KMS-11 (cell line): ENCODE data around the gene SMIM9.

ENCODE experiments used
- H2AFZ ChIP-seq: fragments of 200-600 bp; sonication (generic); 2 replicates; pipeline ENCODE4 v1.6.1; 2016; ENCODE audit warnings: antibody characterized with exemption, mixed run types, low read depth
- H3K27ac ChIP-seq: fragments of 200-600 bp; sonication (generic); 2 replicates; pipeline ENCODE4 v1.6.1; 2016; ENCODE audit warnings: mild to moderate bottlenecking, mixed run types
- H3K27me3 ChIP-seq: fragments of 200-600 bp; sonication (generic); 2 replicates; pipeline ENCODE4 v1.6.1; 2017; ENCODE audit warnings: mild to moderate bottlenecking, low read depth, mixed run types, moderate library complexity; ENCODE audit not compliant: insufficient read depth
- H3K36me3 ChIP-seq: fragments of 200-600 bp; sonication (generic); 2 replicates; pipeline ENCODE4 v1.6.1; 2017; ENCODE audit warnings: mild to moderate bottlenecking, mixed run types; ENCODE audit not compliant: insufficient read depth
- H3K4me1 ChIP-seq: fragments of 200-600 bp; sonication (generic); 2 replicates; pipeline ENCODE4 v1.6.1; 2016; ENCODE audit warnings: mild to moderate bottlenecking, low read depth, mixed run types; ENCODE audit not compliant: poor library complexity, severe bottlenecking
- H3K4me2 ChIP-seq: fragments of 200-600 bp; sonication (generic); 2 replicates; pipeline ENCODE4 v1.7.0; 2016; ENCODE audit warnings: mild to moderate bottlenecking, mixed run types
- H3K4me3 ChIP-seq: fragments of 200-600 bp; sonication (generic); IDR thresholded peaks from 2 replicates; pipeline ENCODE4 v1.6.1; 2017; ENCODE audit warnings: low read depth, low read length, mixed read lengths; ENCODE audit not compliant: insufficient read depth
- H3K79me2 ChIP-seq: fragments of 200-600 bp; sonication (generic); 2 replicates; pipeline ENCODE4 v1.6.1; 2016; ENCODE audit warnings: low read depth, mixed run types; ENCODE audit not compliant: insufficient read depth
- H3K9ac ChIP-seq: fragments of 200-600 bp; sonication (generic); 2 replicates; pipeline ENCODE4 v1.6.1; 2016; ENCODE audit warnings: mild to moderate bottlenecking, mixed run types
- H4K20me1 ChIP-seq: fragments of 200-600 bp; sonication (generic); 2 replicates; pipeline ENCODE4 v1.6.1; 2016; ENCODE audit warnings: mild to moderate bottlenecking, mixed run types; ENCODE audit not compliant: insufficient read depth
- CTCF ChIP-seq: fragments of 200-600 bp; sonication (generic); conservative IDR thresholded peaks from 2 replicates; pipeline ENCODE4 v1.6.1; 2017; ENCODE audit warnings: low read depth, mild to moderate bottlenecking, antibody characterized with exemption, low read length, moderate library complexity, mixed read lengths

SMIM9 gene

GRCh38 chrX:154791939-154792338, 42.5 kb downstream of the SMIM9 start:
- Histone ChIP-seq H3K79me2 (no peaks in the 10 kb centered on the region), H3K4me3 (no peak overlapping the region), H2AFZ (no peak overlapping the region), H3K4me1 (no peaks in the 10 kb centered on the region), H3K27ac (no peak overlapping the region), H3K4me2 (no peak overlapping the region), H4K20me1 (no peaks in the 10 kb centered on the region), H3K27me3 (no peaks in the 10 kb centered on the region), H3K36me3 (no peaks in the 10 kb centered on the region), H3K9ac (no peak overlapping the region)
- no peak for TF ChIP-seq CTCF

GRCh38 chrX:154791467-154791866, 43.0 kb downstream of the SMIM9 start:
- H3K79me2 ChIP-seq, result no peaks in the 10 kb centered on the region
- H4K20me1 ChIP-seq, result no peaks in the 10 kb centered on the region
- no peaks in the 10 kb centered on the region for H3K36me3 ChIP-seq
- no peak overlapping the region for H2AFZ ChIP-seq
- no peak overlapping the region for H3K9ac ChIP-seq
- TF ChIP-seq CTCF, result no peak
- H3K4me3 ChIP-seq, result no peak overlapping the region
- H3K27ac ChIP-seq, result no peak overlapping the region
- no peaks in the 10 kb centered on the region for H3K4me1 ChIP-seq
- no peak overlapping the region for H3K4me2 ChIP-seq
- H3K27me3 ChIP-seq, result no peaks in the 10 kb centered on the region

- no peaks in the 10 kb centered on the region for H3K27me3 ChIP-seq
- H3K27ac ChIP-seq, result no peak overlapping the region
- H3K4me3 ChIP-seq, result no peak overlapping the region
- no peaks in the 10 kb centered on the region for H3K4me1 ChIP-seq
- no peaks in the 10 kb centered on the region for H3K79me2 ChIP-seq
- H3K9ac ChIP-seq, result no peak overlapping the region
- H4K20me1 ChIP-seq, result no peaks in the 10 kb centered on the region
- no peak for TF ChIP-seq CTCF
- no peak overlapping the region for H3K4me2 ChIP-seq
- H2AFZ ChIP-seq, result no peak overlapping the region
- no peaks in the 10 kb centered on the region for H3K36me3 ChIP-seq
Observed at GRCh38 chrX:154785716-154786115, 48.7 kb downstream of the SMIM9 start.

GRCh38 chrX:154784149-154784995, 50.1 kb downstream of the SMIM9 start:
- Histone ChIP-seq H3K27me3 (no peaks in the 10 kb centered on the region), H3K36me3 (no peaks in the 10 kb centered on the region), H3K4me3 (no peak overlapping the region), H3K27ac (no peak overlapping the region), H3K4me1 (no peaks in the 10 kb centered on the region), H3K79me2 (no peaks in the 10 kb centered on the region), H4K20me1 (no peaks in the 10 kb centered on the region), H3K9ac (no peak overlapping the region), H2AFZ (no peak overlapping the region), H3K4me2 (no peak overlapping the region)
- TF ChIP-seq CTCF, result no peak
